Neural progenitor cell (in vitro differentiated cells): ENCODE results near the gene GDF7.

ENCODE experiments used
- EZH2 ChIP-seq: fragments of 200-600 bp; sonication (generic); IDR thresholded peaks from 2 replicates; pipeline ENCODE4 v1.6.1; 2017; ENCODE audit warnings: antibody characterized with exemption, mild to moderate bottlenecking, moderate library complexity
- TF ChIP-seq, protein P1 (sequence below): fragments of 200-600 bp; sonication (generic); IDR thresholded peaks from 2 replicates; pipeline ENCODE4 v1.5.1; 2017; ENCODE audit warnings: antibody characterized with exemption, mild to moderate bottlenecking

DNA sequence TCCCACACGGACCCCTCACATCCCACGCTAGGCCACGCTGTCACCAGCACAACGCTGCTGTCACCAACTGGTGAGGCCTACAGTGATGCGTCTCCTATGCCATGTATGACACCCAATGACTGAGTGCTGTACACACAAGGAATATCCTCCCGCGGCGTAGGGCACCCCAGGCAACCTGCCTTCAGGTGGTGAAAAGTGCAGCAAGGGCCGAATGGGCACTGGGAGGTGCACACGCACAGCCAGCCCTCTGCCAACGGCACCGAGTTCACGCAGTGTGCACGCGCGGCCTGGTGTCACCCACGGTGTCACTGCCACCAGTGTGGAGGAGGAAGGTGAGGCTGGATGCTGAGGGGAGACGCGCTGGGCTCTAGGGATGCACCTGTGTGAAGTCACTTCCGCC, 20.5 kb upstream of the GDF7 start:
- TF ChIP-seq, protein P1, sequence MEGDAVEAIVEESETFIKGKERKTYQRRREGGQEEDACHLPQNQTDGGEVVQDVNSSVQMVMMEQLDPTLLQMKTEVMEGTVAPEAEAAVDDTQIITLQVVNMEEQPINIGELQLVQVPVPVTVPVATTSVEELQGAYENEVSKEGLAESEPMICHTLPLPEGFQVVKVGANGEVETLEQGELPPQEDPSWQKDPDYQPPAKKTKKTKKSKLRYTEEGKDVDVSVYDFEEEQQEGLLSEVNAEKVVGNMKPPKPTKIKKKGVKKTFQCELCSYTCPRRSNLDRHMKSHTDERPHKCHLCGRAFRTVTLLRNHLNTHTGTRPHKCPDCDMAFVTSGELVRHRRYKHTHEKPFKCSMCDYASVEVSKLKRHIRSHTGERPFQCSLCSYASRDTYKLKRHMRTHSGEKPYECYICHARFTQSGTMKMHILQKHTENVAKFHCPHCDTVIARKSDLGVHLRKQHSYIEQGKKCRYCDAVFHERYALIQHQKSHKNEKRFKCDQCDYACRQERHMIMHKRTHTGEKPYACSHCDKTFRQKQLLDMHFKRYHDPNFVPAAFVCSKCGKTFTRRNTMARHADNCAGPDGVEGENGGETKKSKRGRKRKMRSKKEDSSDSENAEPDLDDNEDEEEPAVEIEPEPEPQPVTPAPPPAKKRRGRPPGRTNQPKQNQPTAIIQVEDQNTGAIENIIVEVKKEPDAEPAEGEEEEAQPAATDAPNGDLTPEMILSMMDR, result no peak
- no peak for TF ChIP-seq EZH2
